ENCODE data around the gene HNRNPK. TPM values are rescaled to one million over a fixed set of nuclear protein-coding genes. Genes with fewer than 3 reads are reported as not detected.

HNRNPK gene
- total and polyA plus RNA-seq, 4 donors = 137 to 403 (median 231) TPM

- no peak overlapping the region for H3K27ac ChIP-seq (ENCODE audit: low read depth in 1 of 2, low read length in 2 of 2)
- 40% methylated on average over 2 of the region's 2 CpGs for whole genome bisulfite sequencing
- DNase-seq (ENCODE audit: low spot score) = no peak
- TF ChIP-seq RXRA (IDR thresholded peaks at IDR 0.05) = no peak
- no peak for TF ChIP-seq JUND (IDR thresholded peaks at IDR 0.05)
- no peak for TF ChIP-seq YY1 (IDR thresholded peaks at IDR 0.05)
- TF ChIP-seq, protein P1, sequence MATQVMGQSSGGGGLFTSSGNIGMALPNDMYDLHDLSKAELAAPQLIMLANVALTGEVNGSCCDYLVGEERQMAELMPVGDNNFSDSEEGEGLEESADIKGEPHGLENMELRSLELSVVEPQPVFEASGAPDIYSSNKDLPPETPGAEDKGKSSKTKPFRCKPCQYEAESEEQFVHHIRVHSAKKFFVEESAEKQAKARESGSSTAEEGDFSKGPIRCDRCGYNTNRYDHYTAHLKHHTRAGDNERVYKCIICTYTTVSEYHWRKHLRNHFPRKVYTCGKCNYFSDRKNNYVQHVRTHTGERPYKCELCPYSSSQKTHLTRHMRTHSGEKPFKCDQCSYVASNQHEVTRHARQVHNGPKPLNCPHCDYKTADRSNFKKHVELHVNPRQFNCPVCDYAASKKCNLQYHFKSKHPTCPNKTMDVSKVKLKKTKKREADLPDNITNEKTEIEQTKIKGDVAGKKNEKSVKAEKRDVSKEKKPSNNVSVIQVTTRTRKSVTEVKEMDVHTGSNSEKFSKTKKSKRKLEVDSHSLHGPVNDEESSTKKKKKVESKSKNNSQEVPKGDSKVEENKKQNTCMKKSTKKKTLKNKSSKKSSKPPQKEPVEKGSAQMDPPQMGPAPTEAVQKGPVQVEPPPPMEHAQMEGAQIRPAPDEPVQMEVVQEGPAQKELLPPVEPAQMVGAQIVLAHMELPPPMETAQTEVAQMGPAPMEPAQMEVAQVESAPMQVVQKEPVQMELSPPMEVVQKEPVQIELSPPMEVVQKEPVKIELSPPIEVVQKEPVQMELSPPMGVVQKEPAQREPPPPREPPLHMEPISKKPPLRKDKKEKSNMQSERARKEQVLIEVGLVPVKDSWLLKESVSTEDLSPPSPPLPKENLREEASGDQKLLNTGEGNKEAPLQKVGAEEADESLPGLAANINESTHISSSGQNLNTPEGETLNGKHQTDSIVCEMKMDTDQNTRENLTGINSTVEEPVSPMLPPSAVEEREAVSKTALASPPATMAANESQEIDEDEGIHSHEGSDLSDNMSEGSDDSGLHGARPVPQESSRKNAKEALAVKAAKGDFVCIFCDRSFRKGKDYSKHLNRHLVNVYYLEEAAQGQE (IDR thresholded peaks at IDR 0.05) = no peak
- TF ChIP-seq GABPA (IDR thresholded peaks at IDR 0.05 in 1 of 2, conservative IDR thresholded peaks at IDR 0.05 in 1 of 2) = no peak
- TF ChIP-seq RAD21 (IDR thresholded peaks at IDR 0.05) = no peak
- no peak for TF ChIP-seq TAF1 (conservative IDR thresholded peaks at IDR 0.05)
- TF ChIP-seq HNF4A (conservative IDR thresholded peaks at IDR 0.05) = no peak
- TF ChIP-seq, protein P2, sequence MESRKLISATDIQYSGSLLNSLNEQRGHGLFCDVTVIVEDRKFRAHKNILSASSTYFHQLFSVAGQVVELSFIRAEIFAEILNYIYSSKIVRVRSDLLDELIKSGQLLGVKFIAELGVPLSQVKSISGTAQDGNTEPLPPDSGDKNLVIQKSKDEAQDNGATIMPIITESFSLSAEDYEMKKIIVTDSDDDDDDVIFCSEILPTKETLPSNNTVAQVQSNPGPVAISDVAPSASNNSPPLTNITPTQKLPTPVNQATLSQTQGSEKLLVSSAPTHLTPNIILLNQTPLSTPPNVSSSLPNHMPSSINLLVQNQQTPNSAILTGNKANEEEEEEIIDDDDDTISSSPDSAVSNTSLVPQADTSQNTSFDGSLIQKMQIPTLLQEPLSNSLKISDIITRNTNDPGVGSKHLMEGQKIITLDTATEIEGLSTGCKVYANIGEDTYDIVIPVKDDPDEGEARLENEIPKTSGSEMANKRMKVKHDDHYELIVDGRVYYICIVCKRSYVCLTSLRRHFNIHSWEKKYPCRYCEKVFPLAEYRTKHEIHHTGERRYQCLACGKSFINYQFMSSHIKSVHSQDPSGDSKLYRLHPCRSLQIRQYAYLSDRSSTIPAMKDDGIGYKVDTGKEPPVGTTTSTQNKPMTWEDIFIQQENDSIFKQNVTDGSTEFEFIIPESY (IDR thresholded peaks at IDR 0.05) = no peak
- TF ChIP-seq, protein P3, sequence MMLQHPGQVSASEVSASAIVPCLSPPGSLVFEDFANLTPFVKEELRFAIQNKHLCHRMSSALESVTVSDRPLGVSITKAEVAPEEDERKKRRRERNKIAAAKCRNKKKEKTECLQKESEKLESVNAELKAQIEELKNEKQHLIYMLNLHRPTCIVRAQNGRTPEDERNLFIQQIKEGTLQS (IDR thresholded peaks at IDR 0.05) = no peak
- no peaks in the 10 kb centered on the region for H3K27me3 ChIP-seq (ENCODE audit: control insufficient read depth in 4 of 4, insufficient read depth in 4 of 4, low read length in 3 of 4)
- peaks cover 4 to 10% (median 8%) of the 10 kb centered on the region in 4 donors for H3K4me1 ChIP-seq (ENCODE audit: control insufficient read depth in 4 of 4, insufficient read depth in 4 of 4, low read length in 3 of 4)
- no peak overlapping the region for H3K4me3 ChIP-seq (ENCODE audit: low read depth in 1 of 3, low read length in 3 of 3)
- H3K9ac ChIP-seq (ENCODE audit: low read depth in 1 of 2, low read length in 2 of 2) = no peak overlapping the region
- H3K36me3 ChIP-seq (ENCODE audit: control insufficient read depth in 4 of 4, insufficient read depth in 3 of 4, low read depth in 1 of 4, low read length in 3 of 4) = peaks cover 3 to 29% (median 23%) of the 10 kb centered on the region in 4 donors
- H3K9me3 ChIP-seq (ENCODE audit: control insufficient read depth in 4 of 4, low read length in 3 of 4) = no peaks in the 10 kb centered on the region
These were observed 15.1 kb downstream of the HNRNPK start for GRCh38 chr9:83964973-83965349.

GRCh38 chr9:83962165-83962564, 17.9 kb downstream of the HNRNPK start:
- H3K27ac ChIP-seq (ENCODE audit: low read depth in 1 of 2, low read length in 2 of 2) = peak overlapping the region; percentile 9 to 47
- H3K9me3 ChIP-seq (ENCODE audit: control insufficient read depth in 4 of 4, low read length in 3 of 4) = no peaks in the 10 kb centered on the region
- no peaks in the 10 kb centered on the region for H3K27me3 ChIP-seq (ENCODE audit: control insufficient read depth in 4 of 4, insufficient read depth in 4 of 4, low read length in 3 of 4)
- H3K9ac ChIP-seq (ENCODE audit: low read depth in 1 of 2, low read length in 2 of 2) = no peak overlapping the region
- DNase-seq (ENCODE audit: low spot score) = no peak
- H3K36me3 ChIP-seq (ENCODE audit: control insufficient read depth in 4 of 4, insufficient read depth in 3 of 4, low read depth in 1 of 4, low read length in 3 of 4) = peaks cover 0 to 10% (median 5%) of the 10 kb centered on the region in 4 donors
- peaks cover 4 to 16% (median 10%) of the 10 kb centered on the region in 4 donors for H3K4me1 ChIP-seq (ENCODE audit: control insufficient read depth in 4 of 4, insufficient read depth in 4 of 4, low read length in 3 of 4)
- no peak overlapping the region for H3K4me3 ChIP-seq (ENCODE audit: low read depth in 1 of 3, low read length in 3 of 3)
- 23% methylated on average over 3 of the region's 3 CpGs for WGBS
- TF ChIP-seq SP1 (IDR thresholded peaks at IDR 0.05) = peak; percentile 55
- peak; percentile 30 for TF ChIP-seq HNF4G (IDR thresholded peaks at IDR 0.05)
- peak; percentile 39 for TF ChIP-seq YY1 (IDR thresholded peaks at IDR 0.05)
- peak; percentile 39 to 86 for TF ChIP-seq RXRA (IDR thresholded peaks at IDR 0.05)
- TF ChIP-seq, protein P4, sequence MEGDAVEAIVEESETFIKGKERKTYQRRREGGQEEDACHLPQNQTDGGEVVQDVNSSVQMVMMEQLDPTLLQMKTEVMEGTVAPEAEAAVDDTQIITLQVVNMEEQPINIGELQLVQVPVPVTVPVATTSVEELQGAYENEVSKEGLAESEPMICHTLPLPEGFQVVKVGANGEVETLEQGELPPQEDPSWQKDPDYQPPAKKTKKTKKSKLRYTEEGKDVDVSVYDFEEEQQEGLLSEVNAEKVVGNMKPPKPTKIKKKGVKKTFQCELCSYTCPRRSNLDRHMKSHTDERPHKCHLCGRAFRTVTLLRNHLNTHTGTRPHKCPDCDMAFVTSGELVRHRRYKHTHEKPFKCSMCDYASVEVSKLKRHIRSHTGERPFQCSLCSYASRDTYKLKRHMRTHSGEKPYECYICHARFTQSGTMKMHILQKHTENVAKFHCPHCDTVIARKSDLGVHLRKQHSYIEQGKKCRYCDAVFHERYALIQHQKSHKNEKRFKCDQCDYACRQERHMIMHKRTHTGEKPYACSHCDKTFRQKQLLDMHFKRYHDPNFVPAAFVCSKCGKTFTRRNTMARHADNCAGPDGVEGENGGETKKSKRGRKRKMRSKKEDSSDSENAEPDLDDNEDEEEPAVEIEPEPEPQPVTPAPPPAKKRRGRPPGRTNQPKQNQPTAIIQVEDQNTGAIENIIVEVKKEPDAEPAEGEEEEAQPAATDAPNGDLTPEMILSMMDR (IDR thresholded peaks at IDR 0.05; ENCODE audit: low read depth, low read length, missing input control) = no peak
- TF ChIP-seq, protein P3 (IDR thresholded peaks at IDR 0.05) = no peak
- peak in 1 of 2 donors; percentile 31 for TF ChIP-seq JUND (IDR thresholded peaks at IDR 0.05)
- TF ChIP-seq FOXA2 (IDR thresholded peaks at IDR 0.05) = no peak
- TF ChIP-seq, protein P2 (IDR thresholded peaks at IDR 0.05) = no peak
- no peak for TF ChIP-seq GABPA (IDR thresholded peaks at IDR 0.05 in 1 of 2, conservative IDR thresholded peaks at IDR 0.05 in 1 of 2)
- TF ChIP-seq NR2F2 (IDR thresholded peaks at IDR 0.05) = no peak
- TF ChIP-seq, protein P5, sequence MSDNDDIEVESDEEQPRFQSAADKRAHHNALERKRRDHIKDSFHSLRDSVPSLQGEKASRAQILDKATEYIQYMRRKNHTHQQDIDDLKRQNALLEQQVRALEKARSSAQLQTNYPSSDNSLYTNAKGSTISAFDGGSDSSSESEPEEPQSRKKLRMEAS (IDR thresholded peaks at IDR 0.05) = peak; percentile 52
- TF ChIP-seq EGR1 (IDR thresholded peaks at IDR 0.05; ENCODE audit: low read depth in 2 of 2) = no peak
- TF ChIP-seq RAD21 (IDR thresholded peaks at IDR 0.05) = no peak
- no peak for TF ChIP-seq FOXA1 (IDR thresholded peaks at IDR 0.05)
- TF ChIP-seq HNF4A (conservative IDR thresholded peaks at IDR 0.05) = peak; percentile 14 to 65
- TF ChIP-seq TAF1 (conservative IDR thresholded peaks at IDR 0.05) = no peak

Data from liver (tissue), 9 donors.